NK-92 (cell line): ENCODE data around the gene SP4.

ENCODE experiments used
- DNase-seq: peaks from one replicate; lab custom pipeline; 2025; ENCODE audit not compliant: unreplicated experiment; lab: John Stamatoyannopoulos, UW

Gene SP4

GRCh38 chr7:21443149-21443841 lies 15.4 kb downstream of the SP4 start:
- no peak for DNase-seq

- DNase-seq: no peak
Observed at GRCh38 chr7:21448974-21449373, 21.1 kb downstream of the SP4 start.

GRCh38 chr7:21450076-21450475 lies 22.2 kb downstream of the SP4 start:
- no peak for DNase-seq

- no peak for DNase-seq
Observed at GRCh38 chr7:21450941-21451340, 23.1 kb downstream of the SP4 start.

- DNase-seq: no peak
Observed at GRCh38 chr7:21454182-21454581, 26.3 kb downstream of the SP4 start.

GRCh38 chr7:21454906-21455305 lies 27.0 kb downstream of the SP4 start:
- no peak for DNase-seq

GRCh38 chr7:21461282-21461681 lies 33.4 kb downstream of the SP4 start:
- no peak for DNase-seq

GRCh38 chr7:21462081-21462480 lies 34.2 kb downstream of the SP4 start:
- no peak for DNase-seq

GRCh38 chr7:21463524-21463923 lies 35.6 kb downstream of the SP4 start:
- DNase-seq: no peak

GRCh38 chr7:21468969-21469368 lies 41.1 kb downstream of the SP4 start:
- DNase-seq: no peak

- DNase-seq: no peak
Observed at GRCh38 chr7:21469894-21470293, 42.0 kb downstream of the SP4 start.

- DNase-seq: no peak
Observed at GRCh38 chr7:21472029-21472428, 44.1 kb downstream of the SP4 start.

GRCh38 chr7:21476429-21476828 lies 48.5 kb downstream of the SP4 start:
- DNase-seq: no peak

GRCh38 chr7:21480693-21481403 lies 53.0 kb downstream of the SP4 start:
- no peak for DNase-seq

GRCh38 chr7:21486511-21486910 lies 58.6 kb downstream of the SP4 start:
- DNase-seq: no peak

GRCh38 chr7:21495731-21496130 lies 67.8 kb downstream of the SP4 start:
- no peak for DNase-seq

- DNase-seq: no peak
Observed at GRCh38 chr7:21497072-21497471, 69.2 kb downstream of the SP4 start.

- no peak for DNase-seq
Observed at GRCh38 chr7:21500117-21500832, 72.4 kb downstream of the SP4 start.

- no peak for DNase-seq
Observed at GRCh38 chr7:21504021-21504420, 76.1 kb downstream of the SP4 start.

- no peak for DNase-seq
Observed at GRCh38 chr7:21507627-21508343, 79.9 kb downstream of the SP4 start.

GRCh38 chr7:21508538-21508937 lies 80.7 kb downstream of the SP4 start:
- no peak for DNase-seq
